SK-N-MC (cell line): ENCODE results near the gene PGAM5.

Source experiments
- EZH2 ChIP-seq: fragments of 200-600 bp; sonication (generic); IDR thresholded peaks from one replicate; pipeline ENCODE4 v1.6.1; 2017; ENCODE audit warnings: antibody characterized with exemption
- POLR2AphosphoS5 ChIP-seq: IDR thresholded peaks from 2 replicates; pipeline ENCODE4 v1.6.1; 2012; ENCODE audit warnings: mild to moderate bottlenecking, low read depth, low read length, borderline replicate concordance

DNA sequence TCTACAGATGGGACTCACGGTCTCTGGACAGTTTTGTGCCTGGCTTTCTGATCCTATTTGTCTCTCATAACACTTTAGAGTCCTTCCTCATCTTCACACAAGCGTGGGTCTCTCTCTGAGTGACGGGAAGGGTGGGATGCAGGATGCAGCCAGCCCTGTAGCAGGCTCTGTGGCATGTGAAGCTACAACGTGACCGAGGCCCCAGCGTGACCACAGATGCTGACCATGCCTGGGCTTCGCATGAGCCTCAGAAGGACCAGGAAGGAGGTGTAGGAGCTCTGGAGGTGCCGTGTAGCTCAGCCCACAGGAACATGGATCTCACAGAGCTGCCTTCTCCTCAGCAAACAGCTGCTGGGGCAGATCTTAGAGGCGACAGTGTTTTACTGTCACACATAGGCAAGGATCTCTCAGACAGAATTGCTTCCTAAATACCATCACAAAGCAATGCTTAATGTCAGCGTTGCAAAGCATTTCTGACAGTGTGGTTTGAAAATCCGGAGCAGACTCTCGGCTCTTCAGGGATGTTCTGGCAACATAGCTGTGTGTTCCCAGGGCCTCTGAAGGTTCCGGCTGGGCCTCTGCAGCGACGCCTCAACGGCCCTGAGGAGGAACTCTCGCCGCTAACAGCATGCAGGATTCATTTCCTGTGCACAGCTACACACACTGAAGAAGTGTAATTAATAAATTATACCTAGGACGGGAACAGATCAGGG lies 29.1 kb downstream of the PGAM5 start:
- TF ChIP-seq POLR2AphosphoS5, result no peak
- no peak for TF ChIP-seq EZH2
